ENCODE measurements around the gene ATG7. TPM values are rescaled to one million over a fixed set of nuclear protein-coding genes. Genes with fewer than 3 reads are reported as not detected.

Gene ATG7
- total RNA-seq, 4 donors from 2014 or later, result 31.3 to 67.7 (median 51.3) TPM

- Histone ChIP-seq H3K4me1 (peaks cover 20 to 47% (median 26%) of the 10 kb centered on the region in 3 donors), H3K9me3 (no peaks in the 10 kb centered on the region), H3K4me3 (no peak overlapping the region), H3K36me3 (peaks cover 0 to 49% (median 3%) of the 10 kb centered on the region in 3 donors), H3K27ac (peak overlapping the region in 3 of 4 donors; percentile 1 to 74 (median 36)), H3K27me3 (no peaks in the 10 kb centered on the region)
- intact Hi-C loops (cut with DNase I), result no loop called here
- no peak for DNase-seq
- WGBS, 2 donors, result 90 to 93% methylated on average over 12 to 14 of the region's 16 CpGs
- no peak for TF ChIP-seq POLR2A (IDR thresholded peaks at IDR 0.05)
- TF ChIP-seq CTCF (IDR thresholded peaks at IDR 0.05), result no peak
These were observed 280.4 kb downstream of the ATG7 start for GRCh38 chr3:11552289-11553264.

- Histone ChIP-seq H3K27me3 (no peaks in the 10 kb centered on the region), H3K4me3 (no peak overlapping the region)
These were observed 281.4 kb downstream of the ATG7 start for GRCh38 chr3:11553436-11554235.

GRCh38 chr3:11554236-11554610, 282.0 kb downstream of the ATG7 start:
- Histone ChIP-seq H3K4me3 (no peak overlapping the region), H3K27me3 (no peaks in the 10 kb centered on the region), H3K36me3 (peaks cover 3 to 60% (median 13%) of the 10 kb centered on the region in 3 donors), H3K9me3 (no peaks in the 10 kb centered on the region), H3K4me1 (peaks cover 22 to 64% (median 37%) of the 10 kb centered on the region in 3 donors), H3K27ac (peak overlapping the region in 3 of 4 donors; percentile 36 to 74 (median 43))
- TF ChIP-seq CTCF (IDR thresholded peaks at IDR 0.05) (no peak), POLR2A (IDR thresholded peaks at IDR 0.05) (no peak)
- WGBS, 2 donors, result 73 to 100% methylated on average over 3 of the region's 3 CpGs
- intact Hi-C loops (cut with DNase I), result no loop called here
- no peak for DNase-seq

More at GRCh38 chr3:11553436-11554235, 281.4 kb downstream of the ATG7 start:
- Histone ChIP-seq H3K27ac (peak overlapping the region in 3 of 4 donors; percentile 36 to 74 (median 43)), H3K36me3 (peaks cover 0 to 54% (median 8%) of the 10 kb centered on the region in 3 donors), H3K4me1 (peaks cover 22 to 58% (median 35%) of the 10 kb centered on the region in 3 donors), H3K9me3 (no peaks in the 10 kb centered on the region)
- intact Hi-C loops (cut with DNase I), result no loop called here
- no peak for TF ChIP-seq POLR2A (IDR thresholded peaks at IDR 0.05)
- TF ChIP-seq CTCF (IDR thresholded peaks at IDR 0.05), result no peak
- no peak for DNase-seq
- 50 to 58% methylated on average over 2 to 10 of the region's 17 CpGs for WGBS, 2 donors

GRCh38 chr3:11554666-11555065, 282.5 kb downstream of the ATG7 start:
- no peak for TF ChIP-seq CTCF (IDR thresholded peaks at IDR 0.05)
- no peak for TF ChIP-seq POLR2A (IDR thresholded peaks at IDR 0.05)
- intact Hi-C loops (cut with DNase I), result no loop called here
- 89 to 93% methylated on average over 5 to 8 of the region's 12 CpGs for WGBS, 2 donors
- DNase-seq, result no peak
- no peaks in the 10 kb centered on the region for H3K9me3 ChIP-seq
- H3K4me3 ChIP-seq, result no peak overlapping the region
- peaks cover 3 to 64% (median 17%) of the 10 kb centered on the region in 3 donors for H3K36me3 ChIP-seq
- peak overlapping the region in 3 of 4 donors; percentile 36 to 74 (median 59) for H3K27ac ChIP-seq
- peaks cover 25 to 68% (median 40%) of the 10 kb centered on the region in 3 donors for H3K4me1 ChIP-seq
- H3K27me3 ChIP-seq, result no peaks in the 10 kb centered on the region
